Thyroid gland (tissue), 4 donors: Measurements from ENCODE around the gene FBP2. TPM values are rescaled to one million over a fixed set of nuclear protein-coding genes. Genes with fewer than 3 reads are reported as not detected.

Experiments used
- DNase-seq, 2 donors: peaks; one replicate each; pipeline ENCODE4 v3.0.0-alpha.2; 2019
- H3K27ac ChIP-seq, 3 donors: fragments of 200-600 bp; sonication (generic); 1 replicate in 2 of 3; 2 replicates in 1 of 3; pipeline ENCODE4 v1.5.1; 2016 to 2019; ENCODE audit warnings: mild to moderate bottlenecking in 1 of 3, moderate library complexity in 1 of 3
- H3K27me3 ChIP-seq: fragments of 200-600 bp; sonication (generic); one replicate; pipeline ENCODE4 v1.5.1; 2019
- H3K36me3 ChIP-seq, 2 donors: fragments of 200-600 bp; sonication (generic); one replicate each; pipeline ENCODE4 v1.5.1; 2016 to 2019
- H3K4me1 ChIP-seq, 2 donors: fragments of 200-600 bp; sonication (generic); one replicate each; pipeline ENCODE4 v1.5.1; 2017 to 2019
- H3K4me3 ChIP-seq, 3 donors: fragments of 200-600 bp; sonication (generic); replicated peaks in 1 of 3; 1 replicate in 2 of 3; 2 replicates in 1 of 3; pipeline ENCODE4 v1.5.1; 2016; ENCODE audit warnings: mild to moderate bottlenecking in 1 of 3
- H3K9me3 ChIP-seq: fragments of 200-600 bp; sonication (generic); one replicate; pipeline ENCODE4 v1.5.1; 2017
- CTCF ChIP-seq, 6 experiments: fragments of 200-600 bp in 3 of 6; fragments of 450-650 bp in 3 of 6; sonication (generic) in 3 of 6; IDR thresholded peaks; one replicate each; pipeline ENCODE4 v1.5.1; 2016 to 2019; ENCODE audit warnings: antibody characterized with exemption in 6 of 6, mild to moderate bottlenecking in 2 of 6, inconsistent platforms in 1 of 6, moderate library complexity in 1 of 6
- POLR2A ChIP-seq, 2 donors: fragments of 450-650 bp; IDR thresholded peaks; one replicate each; pipeline ENCODE4 v1.6.1; 2017; ENCODE audit warnings: antibody characterized with exemption in 2 of 2, mild to moderate bottlenecking in 2 of 2, moderate library complexity in 1 of 2
- WGBS, 2 donors: methylation state at CpG; one replicate each; pipeline ENCODE4 v1.1.5; 2017; 5-methylcytosine and 5-hydroxymethylcytosine counted together
- intact Hi-C: fragments of 100-400 bp; cut with DNase I; formaldehyde crosslinking; loops from one replicate; pipeline ENCODE4 v1.15.1; 2023
- total RNA-seq, 4 donors: library from RNA; depleted of rRNA; stranded (reverse); fragments of >200 nt; gene quantifications; one replicate each; pipeline ENCODE4 v1.2.3, GENCODE V29; 2016

FBP2 gene
- total RNA-seq, 4 donors from 2014 or later, result not detected

DNA sequence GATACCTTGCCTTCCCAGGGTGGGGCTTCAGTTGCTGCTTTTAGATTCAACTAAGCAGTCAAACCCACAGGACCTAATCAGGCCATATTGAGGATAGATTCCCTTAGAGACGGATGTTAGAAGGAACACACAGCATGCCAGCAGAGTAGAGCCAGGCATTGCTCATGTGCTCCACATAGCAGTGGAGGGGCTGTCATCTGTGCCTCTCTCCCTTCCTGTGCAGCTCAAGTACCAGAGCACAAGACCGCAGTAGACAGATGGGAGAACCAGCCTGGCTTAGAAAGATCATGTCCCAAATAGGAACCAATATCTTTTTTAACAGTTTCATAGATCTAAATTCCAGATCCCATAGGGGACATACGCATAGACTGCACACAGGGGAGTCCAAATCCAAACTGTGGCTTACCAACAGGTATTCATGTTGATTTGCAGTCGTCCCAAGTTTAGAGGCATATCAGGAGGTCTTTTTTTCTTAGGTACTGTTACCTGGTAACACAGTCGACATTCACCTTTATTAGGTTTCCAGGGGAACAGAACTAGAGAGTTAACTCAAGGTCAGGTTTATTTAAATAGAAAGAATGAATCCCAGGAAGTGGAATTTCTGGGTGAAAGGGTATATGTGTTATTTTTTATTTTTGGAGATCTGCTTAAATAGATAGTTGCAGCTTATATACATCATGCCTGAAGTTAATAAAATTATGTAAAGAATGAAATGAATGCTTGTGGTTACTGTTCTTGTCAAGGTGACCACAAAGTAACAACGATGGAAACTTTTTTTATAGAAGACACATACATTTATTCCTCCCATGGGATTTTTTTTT is 82.3 kb downstream of the FBP2 start:
- H3K27ac ChIP-seq, result no peak overlapping the region
- no peaks in the 10 kb centered on the region for H3K36me3 ChIP-seq
- no peak for DNase-seq
- H3K4me3 ChIP-seq, result no peak overlapping the region
- intact Hi-C loops, result no loop called here
- H3K4me1 ChIP-seq, result no peaks in the 10 kb centered on the region
- WGBS, 2 donors, result 64 to 77% methylated on average over 5 to 6 of the region's 6 CpGs
- no peaks in the 10 kb centered on the region for H3K9me3 ChIP-seq
- TF ChIP-seq CTCF (IDR thresholded peaks at IDR 0.05), result no peak
- no peak for TF ChIP-seq POLR2A (IDR thresholded peaks at IDR 0.05)
- no peaks in the 10 kb centered on the region for H3K27me3 ChIP-seq

Other genes with a start within 250 kb of the FBP2 start
- not detected for gene PCAT7, start 38.7 kb downstream of the FBP2 start, total RNA-seq
- 10 to 100 TPM; 20.3 to 31.8 (median 23.1) TPM for gene FBP1, start 45.7 kb upstream of the FBP2 start, total RNA-seq
- 100 to 1,000 TPM; 126 to 216 (median 136) TPM for gene AOPEP, start 132.9 kb upstream of the FBP2 start, total RNA-seq